ENCODE measurements around the gene MRTO4.

DNA sequence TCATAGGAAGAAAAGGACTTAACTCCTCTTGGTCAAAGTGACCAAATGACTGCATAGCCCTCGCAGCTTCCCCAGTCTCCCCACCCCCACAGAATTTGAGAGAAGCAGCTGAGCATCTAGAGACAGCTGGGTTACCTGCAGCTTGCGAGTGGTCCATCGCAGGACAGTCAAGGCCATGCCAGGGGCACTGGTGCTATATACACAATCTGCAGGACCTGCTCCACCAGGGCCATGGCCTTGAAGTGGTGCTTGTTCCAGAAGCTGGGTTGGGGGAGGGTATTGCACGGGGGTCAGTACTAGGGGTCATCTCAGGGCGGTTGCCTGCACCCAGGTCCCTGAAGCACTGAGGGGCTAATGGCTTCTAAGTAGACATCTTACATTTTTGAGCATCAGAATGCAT is 10.4 kb downstream of the MRTO4 start:
- TF ChIP-seq, protein P1, sequence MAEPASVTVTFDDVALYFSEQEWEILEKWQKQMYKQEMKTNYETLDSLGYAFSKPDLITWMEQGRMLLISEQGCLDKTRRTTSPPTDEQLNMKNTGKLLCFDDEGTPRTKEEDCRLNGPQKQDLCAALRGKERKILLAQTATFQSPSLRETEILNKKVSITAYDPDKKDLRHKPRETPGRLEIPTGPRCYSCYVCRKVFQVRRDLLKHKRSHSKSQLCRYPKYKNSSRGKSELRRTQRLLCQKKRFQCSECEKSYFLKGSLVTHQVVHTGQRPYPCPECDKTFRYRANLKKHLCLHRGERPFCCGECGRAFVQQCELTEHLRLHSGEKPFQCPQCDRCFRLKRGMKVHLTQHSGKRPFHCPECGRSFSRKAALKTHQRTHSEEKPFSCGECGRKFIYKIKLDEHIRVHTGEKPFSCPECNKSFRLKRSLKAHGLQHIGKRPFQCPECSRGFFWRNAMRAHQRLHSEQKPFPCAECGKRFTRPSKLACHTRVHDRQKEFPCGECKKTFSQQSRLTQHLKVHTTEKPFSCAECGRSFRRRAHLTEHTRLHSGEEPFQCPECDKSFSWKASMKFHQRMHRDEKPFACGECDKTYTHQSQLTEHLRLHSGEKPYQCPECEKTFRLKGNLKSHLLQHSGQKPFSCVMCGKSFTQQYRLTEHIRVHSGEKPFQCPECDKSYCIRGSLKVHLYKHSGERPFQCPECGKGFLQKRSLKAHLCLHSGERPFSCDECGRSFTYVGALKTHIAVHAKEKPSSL (CRISPR knock-in tag; conservative IDR thresholded peaks at IDR 0.05) = no peak
- TF ChIP-seq, protein P2, sequence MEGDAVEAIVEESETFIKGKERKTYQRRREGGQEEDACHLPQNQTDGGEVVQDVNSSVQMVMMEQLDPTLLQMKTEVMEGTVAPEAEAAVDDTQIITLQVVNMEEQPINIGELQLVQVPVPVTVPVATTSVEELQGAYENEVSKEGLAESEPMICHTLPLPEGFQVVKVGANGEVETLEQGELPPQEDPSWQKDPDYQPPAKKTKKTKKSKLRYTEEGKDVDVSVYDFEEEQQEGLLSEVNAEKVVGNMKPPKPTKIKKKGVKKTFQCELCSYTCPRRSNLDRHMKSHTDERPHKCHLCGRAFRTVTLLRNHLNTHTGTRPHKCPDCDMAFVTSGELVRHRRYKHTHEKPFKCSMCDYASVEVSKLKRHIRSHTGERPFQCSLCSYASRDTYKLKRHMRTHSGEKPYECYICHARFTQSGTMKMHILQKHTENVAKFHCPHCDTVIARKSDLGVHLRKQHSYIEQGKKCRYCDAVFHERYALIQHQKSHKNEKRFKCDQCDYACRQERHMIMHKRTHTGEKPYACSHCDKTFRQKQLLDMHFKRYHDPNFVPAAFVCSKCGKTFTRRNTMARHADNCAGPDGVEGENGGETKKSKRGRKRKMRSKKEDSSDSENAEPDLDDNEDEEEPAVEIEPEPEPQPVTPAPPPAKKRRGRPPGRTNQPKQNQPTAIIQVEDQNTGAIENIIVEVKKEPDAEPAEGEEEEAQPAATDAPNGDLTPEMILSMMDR (IDR thresholded peaks at IDR 0.05) = no peak
- TF ChIP-seq, protein P3, sequence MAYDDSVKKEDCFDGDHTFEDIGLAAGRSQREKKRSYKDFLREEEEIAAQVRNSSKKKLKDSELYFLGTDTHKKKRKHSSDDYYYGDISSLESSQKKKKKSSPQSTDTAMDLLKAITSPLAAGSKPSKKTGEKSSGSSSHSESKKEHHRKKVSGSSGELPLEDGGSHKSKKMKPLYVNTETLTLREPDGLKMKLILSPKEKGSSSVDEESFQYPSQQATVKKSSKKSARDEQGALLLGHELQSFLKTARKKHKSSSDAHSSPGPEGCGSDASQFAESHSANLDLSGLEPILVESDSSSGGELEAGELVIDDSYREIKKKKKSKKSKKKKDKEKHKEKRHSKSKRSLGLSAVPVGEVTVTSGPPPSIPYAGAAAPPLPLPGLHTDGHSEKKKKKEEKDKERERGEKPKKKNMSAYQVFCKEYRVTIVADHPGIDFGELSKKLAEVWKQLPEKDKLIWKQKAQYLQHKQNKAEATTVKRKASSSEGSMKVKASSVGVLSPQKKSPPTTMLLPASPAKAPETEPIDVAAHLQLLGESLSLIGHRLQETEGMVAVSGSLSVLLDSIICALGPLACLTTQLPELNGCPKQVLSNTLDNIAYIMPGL (CRISPR knock-in tag; IDR thresholded peaks at IDR 0.05) = no peak
- TF ChIP-seq, protein P4, sequence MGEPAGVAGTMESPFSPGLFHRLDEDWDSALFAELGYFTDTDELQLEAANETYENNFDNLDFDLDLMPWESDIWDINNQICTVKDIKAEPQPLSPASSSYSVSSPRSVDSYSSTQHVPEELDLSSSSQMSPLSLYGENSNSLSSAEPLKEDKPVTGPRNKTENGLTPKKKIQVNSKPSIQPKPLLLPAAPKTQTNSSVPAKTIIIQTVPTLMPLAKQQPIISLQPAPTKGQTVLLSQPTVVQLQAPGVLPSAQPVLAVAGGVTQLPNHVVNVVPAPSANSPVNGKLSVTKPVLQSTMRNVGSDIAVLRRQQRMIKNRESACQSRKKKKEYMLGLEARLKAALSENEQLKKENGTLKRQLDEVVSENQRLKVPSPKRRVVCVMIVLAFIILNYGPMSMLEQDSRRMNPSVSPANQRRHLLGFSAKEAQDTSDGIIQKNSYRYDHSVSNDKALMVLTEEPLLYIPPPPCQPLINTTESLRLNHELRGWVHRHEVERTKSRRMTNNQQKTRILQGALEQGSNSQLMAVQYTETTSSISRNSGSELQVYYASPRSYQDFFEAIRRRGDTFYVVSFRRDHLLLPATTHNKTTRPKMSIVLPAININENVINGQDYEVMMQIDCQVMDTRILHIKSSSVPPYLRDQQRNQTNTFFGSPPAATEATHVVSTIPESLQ (CRISPR knock-in tag; IDR thresholded peaks at IDR 0.05) = no peak
